ENCODE results near the gene NAGS.

- no peak for TF ChIP-seq POLR2A (IDR thresholded peaks at IDR 0.05)
- TF ChIP-seq POLR2AphosphoS5 (IDR thresholded peaks at IDR 0.05) = no peak
Measured at GRCh38 chr17:44030482-44030881, 26.1 kb downstream of the NAGS start.
